ENCODE results near the gene AK1. TPM values are rescaled to one million over a fixed set of nuclear protein-coding genes. Genes with fewer than 3 reads are reported as not detected.

Gene AK1
- total and polyA plus RNA-seq, 2 of the 13 experiments (the other 11 are each of a cell fraction or from before 2014, with no cell fraction given): 19.1 to 32.8 TPM

DNA sequence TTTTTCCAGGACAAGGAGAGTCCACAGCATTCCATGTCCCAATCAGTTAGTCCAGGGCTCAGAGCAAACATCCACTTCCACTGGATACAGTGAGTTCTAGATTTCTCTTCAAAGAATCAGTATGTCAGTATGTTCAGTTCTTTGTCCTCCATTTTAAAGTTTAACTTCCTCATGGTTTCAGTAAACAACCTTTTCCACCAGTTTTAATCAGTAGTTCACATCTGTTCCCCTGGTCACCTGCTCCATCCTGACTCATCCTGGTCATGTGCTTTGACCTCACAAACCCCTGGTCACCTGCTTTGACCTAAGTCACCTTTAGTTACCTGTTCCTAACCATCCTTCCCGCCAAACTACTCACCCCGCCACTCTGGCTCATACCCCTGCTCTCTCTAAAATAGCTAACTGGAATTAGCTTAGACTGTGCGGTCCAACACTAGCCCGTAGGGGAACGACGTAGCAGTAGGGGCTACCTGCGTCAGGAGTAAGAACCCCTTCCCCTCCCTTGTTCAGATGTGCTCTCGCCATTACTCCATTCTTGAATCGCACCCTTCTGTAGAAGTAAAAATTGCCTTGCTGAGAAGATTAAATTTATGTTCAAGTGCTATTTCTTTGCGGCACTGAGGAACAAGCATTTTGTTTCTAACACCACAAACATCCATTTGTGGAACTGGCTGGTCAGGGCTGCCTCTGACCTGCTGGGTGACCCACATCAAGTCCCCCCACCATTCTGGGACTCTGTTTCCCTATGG is 28.5 kb downstream of the AK1 start (continued):
- no peak for TF ChIP-seq ZBTB1 (CRISPR knock-in tag; IDR thresholded peaks at IDR 0.05; ENCODE audit: borderline replicate concordance)
- TF ChIP-seq KAT8 (CRISPR knock-in tag; IDR thresholded peaks at IDR 0.05): no peak; the same call in 1 of the 2 replicates
- TF ChIP-seq MAFF (IDR thresholded peaks at IDR 0.05; ENCODE audit: low read depth, low read length): no peak
- TF ChIP-seq, protein P1, sequence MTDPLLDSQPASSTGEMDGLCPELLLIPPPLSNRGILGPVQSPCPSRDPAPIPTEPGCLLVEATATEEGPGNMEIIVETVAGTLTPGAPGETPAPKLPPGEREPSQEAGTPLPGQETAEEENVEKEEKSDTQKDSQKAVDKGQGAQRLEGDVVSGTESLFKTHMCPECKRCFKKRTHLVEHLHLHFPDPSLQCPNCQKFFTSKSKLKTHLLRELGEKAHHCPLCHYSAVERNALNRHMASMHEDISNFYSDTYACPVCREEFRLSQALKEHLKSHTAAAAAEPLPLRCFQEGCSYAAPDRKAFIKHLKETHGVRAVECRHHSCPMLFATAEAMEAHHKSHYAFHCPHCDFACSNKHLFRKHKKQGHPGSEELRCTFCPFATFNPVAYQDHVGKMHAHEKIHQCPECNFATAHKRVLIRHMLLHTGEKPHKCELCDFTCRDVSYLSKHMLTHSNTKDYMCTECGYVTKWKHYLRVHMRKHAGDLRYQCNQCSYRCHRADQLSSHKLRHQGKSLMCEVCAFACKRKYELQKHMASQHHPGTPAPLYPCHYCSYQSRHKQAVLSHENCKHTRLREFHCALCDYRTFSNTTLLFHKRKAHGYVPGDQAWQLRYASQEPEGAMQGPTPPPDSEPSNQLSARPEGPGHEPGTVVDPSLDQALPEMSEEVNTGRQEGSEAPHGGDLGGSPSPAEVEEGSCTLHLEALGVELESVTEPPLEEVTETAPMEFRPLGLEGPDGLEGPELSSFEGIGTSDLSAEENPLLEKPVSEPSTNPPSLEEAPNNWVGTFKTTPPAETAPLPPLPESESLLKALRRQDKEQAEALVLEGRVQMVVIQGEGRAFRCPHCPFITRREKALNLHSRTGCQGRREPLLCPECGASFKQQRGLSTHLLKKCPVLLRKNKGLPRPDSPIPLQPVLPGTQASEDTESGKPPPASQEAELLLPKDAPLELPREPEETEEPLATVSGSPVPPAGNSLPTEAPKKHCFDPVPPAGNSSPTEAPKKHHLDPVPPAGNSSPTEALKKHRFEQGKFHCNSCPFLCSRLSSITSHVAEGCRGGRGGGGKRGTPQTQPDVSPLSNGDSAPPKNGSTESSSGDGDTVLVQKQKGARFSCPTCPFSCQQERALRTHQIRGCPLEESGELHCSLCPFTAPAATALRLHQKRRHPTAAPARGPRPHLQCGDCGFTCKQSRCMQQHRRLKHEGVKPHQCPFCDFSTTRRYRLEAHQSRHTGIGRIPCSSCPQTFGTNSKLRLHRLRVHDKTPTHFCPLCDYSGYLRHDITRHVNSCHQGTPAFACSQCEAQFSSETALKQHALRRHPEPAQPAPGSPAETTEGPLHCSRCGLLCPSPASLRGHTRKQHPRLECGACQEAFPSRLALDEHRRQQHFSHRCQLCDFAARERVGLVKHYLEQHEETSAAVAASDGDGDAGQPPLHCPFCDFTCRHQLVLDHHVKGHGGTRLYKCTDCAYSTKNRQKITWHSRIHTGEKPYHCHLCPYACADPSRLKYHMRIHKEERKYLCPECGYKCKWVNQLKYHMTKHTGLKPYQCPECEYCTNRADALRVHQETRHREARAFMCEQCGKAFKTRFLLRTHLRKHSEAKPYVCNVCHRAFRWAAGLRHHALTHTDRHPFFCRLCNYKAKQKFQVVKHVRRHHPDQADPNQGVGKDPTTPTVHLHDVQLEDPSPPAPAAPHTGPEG (CRISPR knock-in tag; IDR thresholded peaks at IDR 0.05): no peak
- TF ChIP-seq EEA1 (CRISPR knock-in tag; IDR thresholded peaks at IDR 0.05; ENCODE audit: borderline replicate concordance): no peak
- TF ChIP-seq, protein P2, sequence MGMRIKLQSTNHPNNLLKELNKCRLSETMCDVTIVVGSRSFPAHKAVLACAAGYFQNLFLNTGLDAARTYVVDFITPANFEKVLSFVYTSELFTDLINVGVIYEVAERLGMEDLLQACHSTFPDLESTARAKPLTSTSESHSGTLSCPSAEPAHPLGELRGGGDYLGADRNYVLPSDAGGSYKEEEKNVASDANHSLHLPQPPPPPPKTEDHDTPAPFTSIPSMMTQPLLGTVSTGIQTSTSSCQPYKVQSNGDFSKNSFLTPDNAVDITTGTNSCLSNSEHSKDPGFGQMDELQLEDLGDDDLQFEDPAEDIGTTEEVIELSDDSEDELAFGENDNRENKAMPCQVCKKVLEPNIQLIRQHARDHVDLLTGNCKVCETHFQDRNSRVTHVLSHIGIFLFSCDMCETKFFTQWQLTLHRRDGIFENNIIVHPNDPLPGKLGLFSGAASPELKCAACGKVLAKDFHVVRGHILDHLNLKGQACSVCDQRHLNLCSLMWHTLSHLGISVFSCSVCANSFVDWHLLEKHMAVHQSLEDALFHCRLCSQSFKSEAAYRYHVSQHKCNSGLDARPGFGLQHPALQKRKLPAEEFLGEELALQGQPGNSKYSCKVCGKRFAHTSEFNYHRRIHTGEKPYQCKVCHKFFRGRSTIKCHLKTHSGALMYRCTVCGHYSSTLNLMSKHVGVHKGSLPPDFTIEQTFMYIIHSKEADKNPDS (CRISPR knock-in tag; IDR thresholded peaks at IDR 0.05): no peak
- TF ChIP-seq ZNF180 (CRISPR knock-in tag; IDR thresholded peaks at IDR 0.05; ENCODE audit: borderline replicate concordance, low read depth): no peak
- no peak for TF ChIP-seq HDAC6 (IDR thresholded peaks at IDR 0.05; ENCODE audit: low read depth, low read length)
- no peak for TF ChIP-seq HOXA7 (CRISPR knock-in tag; IDR thresholded peaks at IDR 0.05)
- TF ChIP-seq SRSF4 (IDR thresholded peaks at IDR 0.05; ENCODE audit: low read depth, low read length, poor library complexity, severe bottlenecking): no peak
- TF ChIP-seq, protein P3, sequence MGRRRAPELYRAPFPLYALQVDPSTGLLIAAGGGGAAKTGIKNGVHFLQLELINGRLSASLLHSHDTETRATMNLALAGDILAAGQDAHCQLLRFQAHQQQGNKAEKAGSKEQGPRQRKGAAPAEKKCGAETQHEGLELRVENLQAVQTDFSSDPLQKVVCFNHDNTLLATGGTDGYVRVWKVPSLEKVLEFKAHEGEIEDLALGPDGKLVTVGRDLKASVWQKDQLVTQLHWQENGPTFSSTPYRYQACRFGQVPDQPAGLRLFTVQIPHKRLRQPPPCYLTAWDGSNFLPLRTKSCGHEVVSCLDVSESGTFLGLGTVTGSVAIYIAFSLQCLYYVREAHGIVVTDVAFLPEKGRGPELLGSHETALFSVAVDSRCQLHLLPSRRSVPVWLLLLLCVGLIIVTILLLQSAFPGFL (CRISPR knock-in tag; IDR thresholded peaks at IDR 0.05): no peak
- TF ChIP-seq RAD51 (IDR thresholded peaks at IDR 0.05; ENCODE audit: borderline replicate concordance): peak; percentile 43; the same call in 1 of the 2 replicates
- TF ChIP-seq STAT5B (CRISPR knock-in tag; IDR thresholded peaks at IDR 0.05): no peak
- no peak for TF ChIP-seq ZNF260 (CRISPR knock-in tag; IDR thresholded peaks at IDR 0.05; ENCODE audit: borderline replicate concordance, low read depth)
- TF ChIP-seq ZNF713 (CRISPR knock-in tag; IDR thresholded peaks at IDR 0.05): no peak
- no peak for TF ChIP-seq SSRP1 (CRISPR knock-in tag; IDR thresholded peaks at IDR 0.05)
- no peak for TF ChIP-seq ZNF484 (CRISPR knock-in tag; IDR thresholded peaks at IDR 0.05; ENCODE audit: borderline replicate concordance, low read depth)
- TF ChIP-seq, protein P4, sequence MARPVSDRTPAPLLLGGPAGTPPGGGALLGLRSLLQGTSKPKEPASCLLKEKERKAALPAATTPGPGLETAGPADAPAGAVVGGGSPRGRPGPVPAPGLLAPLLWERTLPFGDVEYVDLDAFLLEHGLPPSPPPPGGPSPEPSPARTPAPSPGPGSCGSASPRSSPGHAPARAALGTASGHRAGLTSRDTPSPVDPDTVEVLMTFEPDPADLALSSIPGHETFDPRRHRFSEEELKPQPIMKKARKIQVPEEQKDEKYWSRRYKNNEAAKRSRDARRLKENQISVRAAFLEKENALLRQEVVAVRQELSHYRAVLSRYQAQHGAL (CRISPR knock-in tag; IDR thresholded peaks at IDR 0.05; ENCODE audit: not compliant biosample characterization): no peak
- no peak for TF ChIP-seq ZC3H4 (CRISPR knock-in tag; IDR thresholded peaks at IDR 0.05; ENCODE audit: borderline replicate concordance)
- TF ChIP-seq ZNF441 (CRISPR knock-in tag; IDR thresholded peaks at IDR 0.05; ENCODE audit: borderline replicate concordance): no peak

All from HepG2 (cell line).